ENCODE data around the gene WNT3. TPM values are rescaled to one million over a fixed set of nuclear protein-coding genes. Genes with fewer than 3 reads are reported as not detected.

Gene WNT3
- total RNA-seq, 2 experiments from 2014 or later: 4.9 to 5.1 TPM

DNA sequence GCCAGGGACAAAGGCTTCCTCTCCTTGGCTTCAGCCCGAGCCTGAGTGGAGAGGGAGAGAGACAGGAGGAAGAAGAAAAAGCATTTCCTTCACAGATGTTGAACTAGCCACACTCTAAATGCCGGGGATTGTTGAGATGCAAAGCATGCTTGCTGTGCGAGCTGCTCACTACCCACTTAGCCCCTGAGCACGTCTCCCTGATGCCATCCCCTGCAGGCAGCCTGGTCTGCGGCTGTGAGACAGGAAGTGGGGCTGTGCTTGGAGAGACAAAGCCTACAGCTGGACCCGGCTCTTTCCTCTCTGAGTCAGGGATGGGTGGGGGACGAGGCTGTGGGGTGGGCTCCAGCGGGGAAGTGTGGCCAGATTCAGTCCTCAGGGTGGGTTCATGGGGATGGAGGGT is 46.6 kb upstream of the WNT3 start:
- ChIA-PET CTCF (ENCODE audit: unreplicated experiment) (no interaction called here), POLR2A (no interaction called here)
- H4K20me1 ChIP-seq (ENCODE audit: insufficient read depth, low read length): no peaks in the 10 kb centered on the region
- DNase-seq (ENCODE audit: low spot score): peak; percentile 16
- H3K27ac ChIP-seq (ENCODE audit: low read depth, low read length, poor library complexity, severe bottlenecking): no peak overlapping the region
- no peak overlapping the region for H3K4me2 ChIP-seq (ENCODE audit: low read length)
- H3K4me1 ChIP-seq (ENCODE audit: insufficient read depth, low read length, poor library complexity, severe bottlenecking): no peaks in the 10 kb centered on the region
- intact Hi-C loops (cut with micrococcal nuclease; ENCODE audit: unreplicated experiment): no loop called here
- H3K4me3 ChIP-seq (ENCODE audit: low read depth, low read length, poor library complexity, severe bottlenecking): no peak overlapping the region
- no peaks in the 10 kb centered on the region for H3K9me2 ChIP-seq (ENCODE audit: insufficient read depth, low read length)
- H2AFZ ChIP-seq (ENCODE audit: low read length): no peak overlapping the region
- TF ChIP-seq EZH2phosphoT487 (IDR thresholded peaks at IDR 0.05; ENCODE audit: borderline replicate concordance, low read depth, low read length): no peak
- TF ChIP-seq, protein P1, sequence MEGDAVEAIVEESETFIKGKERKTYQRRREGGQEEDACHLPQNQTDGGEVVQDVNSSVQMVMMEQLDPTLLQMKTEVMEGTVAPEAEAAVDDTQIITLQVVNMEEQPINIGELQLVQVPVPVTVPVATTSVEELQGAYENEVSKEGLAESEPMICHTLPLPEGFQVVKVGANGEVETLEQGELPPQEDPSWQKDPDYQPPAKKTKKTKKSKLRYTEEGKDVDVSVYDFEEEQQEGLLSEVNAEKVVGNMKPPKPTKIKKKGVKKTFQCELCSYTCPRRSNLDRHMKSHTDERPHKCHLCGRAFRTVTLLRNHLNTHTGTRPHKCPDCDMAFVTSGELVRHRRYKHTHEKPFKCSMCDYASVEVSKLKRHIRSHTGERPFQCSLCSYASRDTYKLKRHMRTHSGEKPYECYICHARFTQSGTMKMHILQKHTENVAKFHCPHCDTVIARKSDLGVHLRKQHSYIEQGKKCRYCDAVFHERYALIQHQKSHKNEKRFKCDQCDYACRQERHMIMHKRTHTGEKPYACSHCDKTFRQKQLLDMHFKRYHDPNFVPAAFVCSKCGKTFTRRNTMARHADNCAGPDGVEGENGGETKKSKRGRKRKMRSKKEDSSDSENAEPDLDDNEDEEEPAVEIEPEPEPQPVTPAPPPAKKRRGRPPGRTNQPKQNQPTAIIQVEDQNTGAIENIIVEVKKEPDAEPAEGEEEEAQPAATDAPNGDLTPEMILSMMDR (conservative IDR thresholded peaks at IDR 0.05; ENCODE audit: low read length): no peak
- BruUV-seq (replicated peaks): no TSS peak
- no peaks in the 10 kb centered on the region for H3K36me3 ChIP-seq (ENCODE audit: insufficient read depth, low read length)
- H3K9me3 ChIP-seq (ENCODE audit: low read length): no peaks in the 10 kb centered on the region
- H3K79me2 ChIP-seq (ENCODE audit: insufficient read depth, low read depth, low read length): no peaks in the 10 kb centered on the region

DNA sequence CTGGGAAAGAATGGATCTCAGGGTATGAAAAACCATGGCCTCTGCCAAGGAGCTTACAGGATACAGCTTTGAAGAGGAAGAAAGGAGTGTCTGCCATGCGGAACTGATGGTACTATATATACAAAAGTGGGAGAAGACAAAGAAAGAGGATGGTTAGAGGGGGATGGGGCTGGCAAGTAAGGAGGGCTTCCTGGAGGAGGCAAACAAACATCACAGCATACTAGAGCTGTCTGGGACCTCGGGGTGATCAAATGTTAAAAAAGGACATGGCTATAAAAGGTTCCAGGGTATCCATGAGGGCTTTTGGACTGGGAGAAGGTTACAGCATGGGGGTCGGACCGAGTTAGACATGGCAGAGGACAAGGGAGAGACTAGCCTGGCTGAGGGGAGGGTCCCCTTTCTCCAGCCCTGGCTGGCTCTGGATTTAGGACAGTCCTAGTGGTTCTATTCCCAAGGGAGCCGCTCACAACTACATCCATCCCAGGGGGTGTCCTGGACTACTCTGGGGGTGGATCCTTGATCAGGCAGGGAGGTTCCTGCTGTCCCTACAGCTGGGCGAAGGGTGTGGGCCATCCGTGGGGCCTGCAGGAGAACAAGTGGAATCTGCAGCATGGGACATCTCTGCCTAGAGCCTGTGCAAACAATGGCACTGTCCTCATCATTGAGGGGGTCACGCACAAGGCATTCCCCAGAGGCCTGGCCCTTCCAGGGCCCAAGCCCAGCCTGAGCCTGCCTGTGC is 45.1 kb upstream of the WNT3 start:
- no peaks in the 10 kb centered on the region for H3K79me2 ChIP-seq (ENCODE audit: insufficient read depth, low read depth, low read length)
- CTCF ChIA-PET (ENCODE audit: unreplicated experiment): no interaction called here
- POLR2A ChIA-PET: no interaction called here
- TF ChIP-seq, protein P1 (conservative IDR thresholded peaks at IDR 0.05; ENCODE audit: low read length): no peak
- intact Hi-C loops (cut with micrococcal nuclease; ENCODE audit: unreplicated experiment): no loop called here
- no TSS peak for BruUV-seq (replicated peaks)
- H3K4me3 ChIP-seq (ENCODE audit: low read depth, low read length, poor library complexity, severe bottlenecking): no peak overlapping the region
- no peak overlapping the region for H3K27ac ChIP-seq (ENCODE audit: low read depth, low read length, poor library complexity, severe bottlenecking)
- no peak overlapping the region for H3K4me2 ChIP-seq (ENCODE audit: low read length)
- no peaks in the 10 kb centered on the region for H4K20me1 ChIP-seq (ENCODE audit: insufficient read depth, low read length)
- no peaks in the 10 kb centered on the region for H3K9me2 ChIP-seq (ENCODE audit: insufficient read depth, low read length)
- H3K4me1 ChIP-seq (ENCODE audit: insufficient read depth, low read length, poor library complexity, severe bottlenecking): no peaks in the 10 kb centered on the region
- DNase-seq (ENCODE audit: low spot score): no peak
- H3K36me3 ChIP-seq (ENCODE audit: insufficient read depth, low read length): no peaks in the 10 kb centered on the region
- no peak overlapping the region for H2AFZ ChIP-seq (ENCODE audit: low read length)
- H3K9me3 ChIP-seq (ENCODE audit: low read length): no peaks in the 10 kb centered on the region

DNA sequence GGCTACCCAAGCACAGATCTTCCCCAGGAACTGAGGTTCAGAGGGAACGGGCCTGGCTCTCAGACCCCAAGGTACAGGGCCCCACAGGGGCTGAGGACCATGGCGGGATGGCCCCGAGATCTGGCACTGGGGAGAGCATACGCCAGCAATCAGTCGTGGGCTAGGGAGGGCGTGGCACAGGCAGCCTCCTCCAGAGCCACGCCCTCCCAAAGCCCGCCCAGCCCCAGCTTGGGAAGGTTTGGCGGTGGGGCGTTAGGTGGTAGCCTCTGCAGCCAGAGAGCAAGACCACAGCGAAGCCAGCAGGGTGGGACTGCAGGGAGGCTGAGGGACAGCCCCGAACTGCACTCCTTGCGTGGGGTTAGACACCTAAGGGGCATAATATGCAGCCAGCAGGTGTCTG is 44.5 kb upstream of the WNT3 start:
- Histone ChIP-seq H3K36me3 (ENCODE audit: insufficient read depth, low read length) (no peaks in the 10 kb centered on the region), H3K27ac (ENCODE audit: low read depth, low read length, poor library complexity, severe bottlenecking) (no peak overlapping the region), H2AFZ (ENCODE audit: low read length) (no peak overlapping the region), H3K4me3 (ENCODE audit: low read depth, low read length, poor library complexity, severe bottlenecking) (no peak overlapping the region), H3K9me2 (ENCODE audit: insufficient read depth, low read length) (no peaks in the 10 kb centered on the region), H3K4me2 (ENCODE audit: low read length) (no peak overlapping the region), H3K4me1 (ENCODE audit: insufficient read depth, low read length, poor library complexity, severe bottlenecking) (no peaks in the 10 kb centered on the region), H4K20me1 (ENCODE audit: insufficient read depth, low read length) (no peaks in the 10 kb centered on the region), H3K79me2 (ENCODE audit: insufficient read depth, low read depth, low read length) (no peaks in the 10 kb centered on the region), H3K9me3 (ENCODE audit: low read length) (no peaks in the 10 kb centered on the region)
- intact Hi-C loops (cut with micrococcal nuclease; ENCODE audit: unreplicated experiment): no loop called here
- no TSS peak for BruUV-seq (replicated peaks)
- ChIA-PET CTCF (ENCODE audit: unreplicated experiment) (no interaction called here), POLR2A (no interaction called here)
- TF ChIP-seq EZH2phosphoT487 (IDR thresholded peaks at IDR 0.05; ENCODE audit: borderline replicate concordance, low read depth, low read length): no peak
- TF ChIP-seq, protein P1 (conservative IDR thresholded peaks at IDR 0.05; ENCODE audit: low read length): no peak
- DNase-seq (ENCODE audit: low spot score): no peak
